ENCODE measurements around the gene TMC3. TPM values are rescaled to one million over a fixed set of nuclear protein-coding genes. Genes with fewer than 3 reads are reported as not detected.

TMC3 gene
- total and polyA plus RNA-seq, 10 donors, result not detected

- Histone ChIP-seq H3K9me3 (no peaks in the 10 kb centered on the region), H3K27me3 (replicated peaks in 1 of 7) (no peaks in the 10 kb centered on the region), H3K4me1 (peaks cover 4 to 57% (median 20%) of the 10 kb centered on the region in 6 donors), H3K36me3 (peaks cover 0 to 3% (median 0%) of the 10 kb centered on the region in 6 donors), H3K27ac (peak overlapping the region in 1 of 8 donors; percentile 5), H3K4me3 (no peak overlapping the region)
- DNase-seq, result no peak
- TF ChIP-seq POLR2AphosphoS5 (IDR thresholded peaks at IDR 0.05), result no peak
- no peak for TF ChIP-seq POLR2A (IDR thresholded peaks at IDR 0.05)
- no peak for TF ChIP-seq CTCF (IDR thresholded peaks at IDR 0.05 in 8 of 11, conservative IDR thresholded peaks at IDR 0.05 in 3 of 11)
- WGBS, 5 donors, result 53 to 78% (median 65%) methylated on average over 3 of the region's 3 CpGs
- intact Hi-C loops (cut with DNase I; ENCODE audit: low total_unique reads), result no loop called here
Measured at GRCh38 chr15:81327516-81327915, 46.5 kb downstream of the TMC3 start.

GRCh38 chr15:81326466-81327212 lies 47.4 kb downstream of the TMC3 start:
- H3K27ac ChIP-seq, result peak overlapping the region in 1 of 8 donors; percentile 5
- intact Hi-C loops (cut with DNase I; ENCODE audit: low total_unique reads), result no loop called here
- peaks cover 0 to 6% (median 0%) of the 10 kb centered on the region in 6 donors for H3K36me3 ChIP-seq
- no peak overlapping the region for H3K4me3 ChIP-seq
- no peaks in the 10 kb centered on the region for H3K9me3 ChIP-seq
- no peaks in the 10 kb centered on the region for H3K27me3 ChIP-seq (replicated peaks in 1 of 7)
- TF ChIP-seq CTCF (IDR thresholded peaks at IDR 0.05 in 8 of 11, conservative IDR thresholded peaks at IDR 0.05 in 3 of 11) (no peak), POLR2A (IDR thresholded peaks at IDR 0.05) (no peak), POLR2AphosphoS5 (IDR thresholded peaks at IDR 0.05) (no peak)
- peaks cover 4 to 63% (median 26%) of the 10 kb centered on the region in 6 donors for H3K4me1 ChIP-seq
- DNase-seq, result no peak
- 88 to 94% (median 90%) methylated on average over 7 of the region's 7 CpGs for WGBS, 5 donors

- H3K27me3 ChIP-seq (replicated peaks in 1 of 7), result no peaks in the 10 kb centered on the region
- WGBS, 5 donors, result 0 to 1% (median 1%) methylated on average over 45 to 67 of the region's 67 CpGs
- H3K27ac ChIP-seq, result peak within 1 kb of the TSS; percentile 38 to 87 (median 83)
- DNase-seq, result peak; percentile 100
- no peaks in the 10 kb centered on the region for H3K9me3 ChIP-seq
- peaks cover 4 to 67% (median 26%) of the 10 kb centered on the region in 6 donors for H3K4me1 ChIP-seq
- peaks cover 0 to 28% (median 7%) of the 10 kb centered on the region in 6 donors for H3K36me3 ChIP-seq
- TF ChIP-seq POLR2A (IDR thresholded peaks at IDR 0.05) (peak in 1 of 3 donors; percentile 82), POLR2AphosphoS5 (IDR thresholded peaks at IDR 0.05) (peak; percentile 91 to 95 (median 94)), CTCF (IDR thresholded peaks at IDR 0.05 in 8 of 11, conservative IDR thresholded peaks at IDR 0.05 in 3 of 11) (peak in 2 of 11 experiments; percentile 6 to 38)
- intact Hi-C loops (cut with DNase I; ENCODE audit: low total_unique reads), result no loop called here
- peak within 1 kb of the TSS; percentile 61 to 80 (median 71) for H3K4me3 ChIP-seq
Measured at GRCh38 chr15:81323944-81324881, 49.8 kb downstream of the TMC3 start, which contains the start of gene STARD5. Gene STARD5, minus strand, starts transcription at chr15:81324141. Its CDS starts 42 bp downstream, at chr15:81324099.

All from spleen (tissue), 11 donors.